ENCODE results near the gene EHF.

The EHF gene

GRCh38 chr11:34602245-34602644 is 18.6 kb upstream of the EHF start:
- no peak for DNase-seq (ENCODE audit: low read depth in 3 of 3)

DNA sequence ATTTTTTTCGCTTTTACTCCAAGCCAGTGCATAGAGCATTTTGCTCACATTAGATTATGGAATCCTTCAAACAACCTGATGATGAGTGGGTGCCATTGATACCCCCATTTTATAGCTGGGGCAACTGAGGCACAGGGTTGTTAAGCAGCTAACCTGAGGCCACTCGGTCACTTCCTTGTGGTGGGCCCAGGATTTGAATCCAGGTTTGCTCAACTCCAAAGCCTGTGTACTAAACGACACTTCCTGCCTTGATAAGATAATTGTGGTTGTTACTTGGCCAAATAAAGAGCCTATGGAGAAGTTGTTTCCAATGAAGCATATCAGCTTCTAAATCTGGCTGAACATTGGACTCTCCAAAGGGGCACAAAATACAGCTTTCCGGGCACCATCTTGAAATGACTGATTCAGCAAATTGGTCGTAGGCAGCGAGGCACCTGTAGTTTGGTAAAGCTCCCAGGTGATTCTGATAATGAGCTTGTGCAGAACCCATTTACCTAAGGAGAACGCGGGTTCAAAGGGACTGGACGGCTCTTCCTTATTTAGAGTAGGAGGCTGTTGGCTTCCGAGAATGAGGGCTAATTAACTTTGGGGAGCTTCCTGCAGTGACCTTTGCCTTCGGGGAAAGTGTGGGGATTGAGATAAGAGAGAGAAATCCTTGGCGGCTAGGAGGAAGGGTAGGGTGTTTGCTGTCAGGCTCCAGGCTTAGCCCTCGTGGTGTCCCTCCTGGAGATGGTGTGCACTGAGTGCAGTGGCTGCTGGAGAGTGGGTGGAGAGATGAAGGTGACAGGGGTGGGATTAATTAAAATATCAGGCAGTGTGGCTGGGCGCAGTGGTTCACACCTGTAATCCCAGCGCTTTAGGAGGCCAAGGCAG is 17.5 kb upstream of the EHF start:
- DNase-seq (ENCODE audit: low read depth in 3 of 3): no peak

DNA sequence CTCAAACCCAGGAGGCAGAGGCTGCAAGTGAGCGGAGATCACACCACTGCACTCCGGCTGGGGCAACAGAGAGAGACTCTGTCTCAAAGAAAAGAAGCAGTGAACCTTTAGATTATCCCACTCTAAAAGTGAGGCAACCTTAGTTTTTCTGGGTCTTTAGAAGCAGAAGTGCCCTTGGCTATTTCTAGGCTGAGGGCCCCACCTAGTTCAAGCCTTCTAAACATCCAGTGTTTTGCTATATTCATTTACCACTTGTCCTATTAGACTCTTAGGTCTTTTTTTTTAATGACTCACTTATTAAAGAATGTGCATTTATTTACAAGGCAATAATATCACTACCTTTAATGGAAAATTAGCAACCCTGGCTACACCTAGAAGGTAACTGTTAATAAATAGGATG is 16.7 kb upstream of the EHF start:
- DNase-seq (ENCODE audit: low read depth in 3 of 3): no peak

GRCh38 chr11:34604911-34605310 is 16.0 kb upstream of the EHF start:
- DNase-seq (ENCODE audit: low read depth in 3 of 3): no peak

DNA sequence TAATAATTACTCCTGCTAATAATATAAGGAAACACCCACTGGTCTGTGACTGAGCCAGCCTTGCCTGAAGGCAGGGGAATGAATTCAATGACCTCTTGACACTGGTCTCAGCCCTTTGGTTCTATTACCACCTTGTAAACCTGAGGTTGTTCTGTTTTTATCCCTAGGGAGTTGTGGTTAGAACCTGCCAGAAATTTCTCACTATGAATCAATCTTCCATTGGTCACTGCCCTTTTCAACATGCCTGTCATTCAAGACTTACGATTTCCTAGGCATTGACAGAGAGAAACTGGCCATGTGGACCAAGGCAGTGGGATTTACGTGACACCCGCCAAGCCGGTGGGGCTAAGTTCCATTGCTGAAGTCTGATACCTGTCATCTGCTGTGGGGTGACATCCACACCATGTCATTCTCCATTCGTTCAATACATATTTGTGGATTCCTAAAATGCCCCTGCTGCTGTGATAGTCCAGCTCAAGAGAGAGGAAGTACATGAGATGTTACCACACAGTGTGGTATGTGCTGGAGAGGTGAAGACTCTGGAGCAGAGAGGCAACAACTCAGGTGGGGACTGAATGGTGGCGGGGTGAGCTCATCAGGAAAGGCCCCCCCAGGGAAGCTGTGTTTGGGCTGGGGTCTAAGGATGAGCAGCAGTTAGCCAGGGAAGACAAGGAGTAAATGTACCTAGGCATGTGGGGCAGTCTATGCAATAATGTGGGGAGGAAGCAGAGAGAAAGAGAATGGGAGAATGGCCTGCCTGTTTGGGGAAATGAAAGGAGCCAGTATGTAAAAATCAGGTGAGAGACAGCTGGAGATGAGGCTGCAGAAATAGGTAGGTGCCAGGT is 15.2 kb upstream of the EHF start:
- no peak for DNase-seq (ENCODE audit: low read depth in 3 of 3)

DNA sequence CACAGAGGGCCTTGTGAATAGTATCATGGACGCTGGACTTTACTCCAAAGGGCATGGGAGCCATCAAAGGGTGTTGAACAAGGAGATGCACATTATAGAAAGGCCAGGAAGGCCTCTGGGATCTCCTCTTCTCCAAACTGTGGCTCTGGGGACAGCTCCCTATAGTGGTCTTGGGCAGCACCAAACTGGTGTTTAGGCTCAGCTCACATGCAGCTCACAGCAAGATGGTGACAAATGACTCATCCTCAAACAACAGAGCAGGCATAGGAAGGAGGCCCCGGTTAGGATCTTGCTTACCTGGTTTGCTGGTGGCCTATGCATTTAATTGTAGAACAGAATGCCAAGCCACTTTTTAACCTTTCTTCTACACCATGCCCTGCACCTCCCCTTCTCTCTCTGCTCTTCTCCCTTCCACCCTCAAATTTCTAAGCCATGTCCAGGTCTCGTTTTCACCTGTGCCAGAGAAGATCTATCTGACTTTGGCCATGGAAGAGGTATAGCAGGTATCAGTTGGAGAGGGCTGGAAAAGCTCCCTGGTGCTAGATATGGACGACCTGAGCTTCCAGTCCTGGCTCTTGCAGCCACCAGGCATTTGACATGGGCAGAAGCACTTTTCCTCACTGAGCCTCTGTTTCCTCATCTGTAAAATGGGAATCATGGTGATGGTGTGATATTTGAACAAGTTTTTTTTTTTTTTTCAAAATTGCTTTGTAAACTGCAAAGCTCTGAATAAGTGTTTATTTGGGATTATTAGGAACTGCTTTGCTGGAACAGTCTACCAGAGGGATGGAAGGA is 14.4 kb upstream of the EHF start:
- DNase-seq (ENCODE audit: low read depth in 3 of 3): no peak

DNA sequence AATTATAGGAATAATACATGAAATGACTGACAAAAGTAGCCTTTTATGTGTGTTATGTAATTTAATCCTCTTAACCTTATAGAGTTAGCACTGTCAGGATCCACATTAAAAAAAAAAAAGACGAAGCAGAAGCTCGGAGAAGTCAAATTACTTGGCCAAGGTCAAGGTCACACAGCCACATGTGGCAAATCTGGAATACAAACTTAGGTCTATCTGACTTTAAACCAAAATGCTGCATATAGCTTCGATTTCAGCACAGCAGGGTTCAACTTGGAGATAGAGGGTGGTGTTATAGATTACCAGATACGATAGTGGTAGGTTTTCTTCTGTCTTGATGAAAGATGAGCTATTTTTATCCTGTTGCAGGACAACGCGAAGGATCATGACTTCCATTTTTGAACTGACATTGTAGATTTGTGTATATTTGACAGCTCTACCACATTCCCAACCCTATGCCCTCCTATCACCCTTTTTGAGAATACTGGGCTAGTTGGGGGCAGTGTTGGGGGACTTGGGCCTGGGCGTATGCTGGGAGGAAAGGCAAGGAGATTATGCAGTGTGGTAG is 11.6 kb upstream of the EHF start:
- DNase-seq (ENCODE audit: low read depth in 3 of 3): no peak

DNA sequence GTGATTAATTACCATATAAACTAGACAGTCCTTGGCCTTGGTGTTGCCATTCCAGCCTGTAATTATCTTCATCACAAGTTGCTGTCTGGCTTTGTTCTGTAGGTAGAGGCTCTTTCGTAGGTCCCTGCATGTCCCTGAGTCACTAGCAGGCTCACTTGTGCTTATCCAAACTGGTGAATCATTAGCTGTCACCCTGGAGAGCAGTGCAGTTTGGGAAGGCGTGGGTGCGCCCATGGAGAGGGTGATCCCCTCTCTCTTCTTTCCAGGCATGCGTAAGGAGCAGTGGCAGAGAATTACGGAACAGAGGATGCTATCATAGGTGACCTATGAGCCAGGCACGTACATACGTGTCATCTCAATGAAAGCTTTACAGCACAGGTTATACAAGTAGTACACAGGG is 11.0 kb upstream of the EHF start:
- DNase-seq (ENCODE audit: low read depth in 3 of 3): no peak

DNA sequence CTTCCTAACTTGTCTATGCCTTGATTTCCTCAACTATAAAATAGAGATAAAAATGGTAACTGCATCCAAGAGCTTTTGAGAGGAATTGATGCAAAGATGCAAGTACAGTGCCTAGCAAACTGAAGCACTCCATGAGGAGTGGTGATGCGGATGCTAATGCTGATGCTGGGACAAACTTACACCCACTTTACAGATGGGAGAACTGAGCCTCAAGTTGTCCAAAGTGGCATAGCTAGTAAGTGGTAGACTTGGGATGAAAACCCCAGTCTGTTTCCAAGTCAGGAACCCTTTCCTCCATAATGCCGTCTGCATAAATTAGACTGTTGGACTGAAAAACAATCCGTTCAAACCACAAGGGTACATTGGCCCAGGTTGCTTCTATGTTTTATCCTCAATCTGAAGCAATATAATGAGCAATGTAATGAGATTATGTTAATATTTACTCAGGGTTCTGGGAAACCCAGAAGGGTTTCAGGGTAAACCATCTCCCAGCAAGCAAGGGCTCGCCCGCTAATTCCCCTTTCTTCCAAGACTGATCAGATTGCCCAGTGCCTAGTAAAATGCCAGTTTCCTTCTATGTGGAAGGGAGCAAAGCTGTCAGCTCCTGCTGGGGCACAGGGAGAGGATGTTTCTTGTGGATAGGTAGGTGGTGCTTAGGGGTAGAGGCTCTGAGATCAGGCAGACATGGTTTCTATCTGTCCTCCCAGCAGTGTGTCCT is 10.4 kb upstream of the EHF start:
- no peak for DNase-seq (ENCODE audit: low read depth in 3 of 3)

GRCh38 chr11:34613015-34613414 is 7.9 kb upstream of the EHF start:
- DNase-seq (ENCODE audit: low read depth in 3 of 3): no peak

DNA sequence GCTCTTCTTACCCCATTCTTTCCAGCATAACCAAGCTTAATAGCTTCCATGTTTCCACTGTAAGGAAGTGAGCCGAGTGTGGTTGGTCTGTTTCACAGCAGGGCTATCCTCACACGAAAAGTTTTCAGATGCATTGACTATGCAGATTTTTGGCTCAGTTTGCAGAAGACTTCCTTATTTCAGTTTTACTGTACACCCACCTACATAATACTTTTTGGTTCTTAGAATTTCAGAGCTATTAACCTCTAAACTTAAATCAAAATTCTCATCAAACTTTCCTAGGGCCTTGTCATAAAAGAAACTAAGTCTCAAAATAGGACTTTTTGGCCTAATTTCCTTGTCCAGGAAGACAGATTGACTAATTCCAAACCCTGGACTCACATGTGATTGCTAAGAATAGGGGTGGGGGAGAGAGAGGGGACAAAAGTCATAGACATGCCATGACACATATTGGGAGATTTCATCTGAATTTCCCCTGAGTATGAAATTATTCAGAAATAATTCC is 7.3 kb upstream of the EHF start:
- no peak for DNase-seq (ENCODE audit: low read depth in 3 of 3)

DNA sequence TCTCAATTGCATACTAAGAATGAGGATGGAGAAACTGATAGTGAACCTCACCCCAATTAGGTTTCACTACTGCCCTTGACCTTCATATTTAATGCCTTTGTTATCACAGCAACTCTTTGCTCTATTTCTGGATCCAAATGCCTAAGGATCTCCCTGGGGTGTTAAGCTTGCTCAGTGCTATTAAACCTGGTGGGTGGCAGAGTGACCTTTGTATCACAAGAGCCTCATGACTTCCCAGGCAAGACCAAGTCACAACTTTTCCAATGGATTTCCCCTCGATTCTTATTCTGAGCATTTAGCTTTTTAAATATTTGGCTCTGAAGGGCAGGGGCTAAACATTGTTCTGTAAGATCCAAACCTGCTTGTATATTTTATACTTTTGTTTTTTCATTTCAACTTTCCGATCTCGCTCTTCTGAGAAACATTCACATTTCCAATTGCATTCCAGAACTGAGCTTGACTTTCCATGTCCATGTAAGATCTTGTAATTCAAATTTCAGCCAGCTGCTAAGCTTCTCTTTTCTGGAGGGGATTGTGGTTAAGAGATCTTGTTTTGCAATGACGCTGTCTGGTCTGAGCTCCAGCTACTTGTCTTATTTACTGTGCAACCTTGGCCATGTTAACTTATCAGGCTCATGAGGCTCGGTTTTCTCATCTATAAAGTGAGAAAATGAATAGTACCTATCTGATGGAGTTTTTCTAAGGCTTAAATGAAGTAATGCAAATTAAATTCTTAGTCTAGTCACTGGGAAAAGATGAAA is 6.4 kb upstream of the EHF start:
- DNase-seq (ENCODE audit: low read depth in 3 of 3): no peak

- no peak for DNase-seq (ENCODE audit: low read depth in 3 of 3)
Measured at GRCh38 chr11:34616086-34616485, 4.8 kb upstream of the EHF start.

DNA sequence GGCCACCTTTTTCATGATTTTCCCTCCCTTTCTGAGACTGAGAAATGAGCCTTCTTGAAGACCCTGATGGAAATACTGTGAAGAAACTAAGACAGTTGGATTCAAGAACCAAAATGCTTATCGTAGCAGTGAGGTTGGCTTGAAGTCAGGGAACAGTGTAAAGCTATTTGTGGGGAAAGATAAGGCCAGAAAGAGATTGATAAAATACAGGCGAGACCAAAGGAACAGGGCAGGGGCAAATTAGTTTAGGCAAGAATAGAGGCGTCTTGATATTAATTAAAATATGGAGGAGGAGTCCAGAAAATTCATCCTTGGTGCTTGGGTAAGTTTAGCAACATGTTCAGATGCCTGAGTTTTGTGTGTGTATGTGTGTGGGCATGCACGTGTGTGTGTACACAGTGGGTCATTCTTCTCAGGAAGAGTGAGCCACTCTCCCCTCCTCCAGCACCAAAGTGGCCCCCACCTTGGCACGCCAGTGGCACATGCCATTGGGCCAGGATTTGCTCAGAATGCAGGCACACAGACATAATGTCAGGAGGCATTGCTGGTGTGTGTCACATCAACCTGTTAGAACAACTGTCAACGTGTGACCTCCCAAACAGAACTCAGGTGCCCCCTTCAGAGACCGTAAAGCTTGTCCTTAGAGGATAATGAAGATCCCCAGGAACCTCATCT is 3.9 kb upstream of the EHF start:
- DNase-seq (ENCODE audit: low read depth in 3 of 3): no peak

DNA sequence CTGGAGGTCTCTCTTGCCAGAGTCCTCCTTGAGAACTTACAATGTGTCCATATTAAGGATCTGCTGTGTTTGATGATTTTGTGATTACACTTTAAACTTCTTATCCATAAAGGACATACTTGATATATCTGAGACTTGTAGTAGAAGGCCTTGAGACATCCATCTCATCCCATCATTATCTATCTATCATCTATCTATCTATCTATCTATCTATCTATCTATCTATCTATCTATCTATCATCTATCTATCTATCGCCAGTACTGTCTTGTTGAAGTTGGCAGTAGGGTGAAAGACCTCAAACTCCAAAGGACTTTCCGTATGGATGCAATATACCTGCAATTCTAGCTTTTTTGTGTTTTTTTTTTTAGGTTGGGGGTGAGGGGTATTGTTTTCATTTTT is 2.5 kb upstream of the EHF start:
- DNase-seq (ENCODE audit: low read depth in 3 of 3): no peak

DNA sequence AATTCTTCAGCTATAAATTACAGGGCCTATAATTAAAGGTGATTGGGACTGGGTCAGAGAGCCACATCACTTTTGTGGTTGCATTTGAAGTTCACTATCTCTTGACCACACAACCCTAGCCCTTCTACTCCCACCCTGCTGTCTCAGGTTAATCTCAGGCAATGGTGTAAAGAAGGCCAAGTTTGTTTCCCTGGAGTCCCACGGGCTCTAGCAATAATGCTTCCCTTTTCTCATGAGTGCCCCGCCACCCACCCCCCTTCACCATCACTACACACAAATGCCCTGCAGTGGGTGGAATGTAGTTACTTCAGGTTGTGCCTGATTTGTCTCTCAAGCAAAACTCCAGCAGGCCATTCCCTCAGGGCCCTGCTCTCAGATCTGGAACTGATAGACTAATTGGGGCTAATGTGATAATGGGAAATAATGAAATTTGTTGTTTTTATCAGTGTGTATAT is 1.8 kb upstream of the EHF start:
- DNase-seq (ENCODE audit: low read depth in 3 of 3): no peak

GRCh38 chr11:34620202-34620601 is 691 bp upstream of the EHF start:
- DNase-seq (ENCODE audit: low read depth in 3 of 3): no peak

GRCh38 chr11:34621876-34622275 is 983 bp downstream of the EHF start:
- no peak for DNase-seq (ENCODE audit: low read depth in 3 of 3)

DNA sequence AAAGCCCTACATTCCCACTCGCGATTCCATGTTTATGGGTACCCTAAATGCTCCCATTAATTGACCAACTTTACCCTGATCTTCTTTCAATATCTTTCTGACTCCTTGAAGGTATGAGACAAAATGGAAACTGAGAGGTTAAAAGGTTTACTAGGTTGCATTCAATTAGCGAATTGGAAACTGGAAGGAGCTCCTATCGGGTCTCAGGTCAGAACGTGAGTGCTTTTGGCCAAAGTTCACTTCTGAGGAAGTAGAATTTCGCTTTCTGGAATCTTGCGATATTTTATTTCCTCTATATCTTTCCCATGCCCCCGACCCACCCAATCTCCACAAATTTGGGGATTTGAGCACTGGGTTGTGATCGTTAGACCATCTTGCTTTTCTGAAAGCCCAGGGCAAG is 2.6 kb downstream of the EHF start:
- no peak for DNase-seq (ENCODE audit: low read depth in 3 of 3)

GRCh38 chr11:34624069-34624468 is 3.2 kb downstream of the EHF start:
- no peak for DNase-seq (ENCODE audit: low read depth in 3 of 3)

Data from stimulated activated CD4-positive, alpha-beta T cell treated with anti-CD3 and anti-CD28 coated beads, TNF-alpha, amount 100 ng/mL, for 4 hours (primary cell).